GM08714 (cell line): ENCODE measurements around the gene SMARCC2.
"Not testable (repeated sequence)": the region's sequence is repeated elsewhere in the genome, so short reads cannot be mapped to it uniquely, and the experiment has no call there.

ENCODE experiments used
- H3K4me3 ChIP-seq: fragments of 200-500 bp; sonication (Bioruptor generic); 2 replicates; pipeline ENCODE4 v1.5.1; 2014; ENCODE audit warnings: mild to moderate bottlenecking, low read length, inconsistent platforms
- ZNF274 ChIP-seq: IDR thresholded peaks from 2 replicates; pipeline ENCODE4 v1.6.1; 2012; ENCODE audit warnings: mild to moderate bottlenecking, low read depth, low read length

Gene SMARCC2

DNA sequence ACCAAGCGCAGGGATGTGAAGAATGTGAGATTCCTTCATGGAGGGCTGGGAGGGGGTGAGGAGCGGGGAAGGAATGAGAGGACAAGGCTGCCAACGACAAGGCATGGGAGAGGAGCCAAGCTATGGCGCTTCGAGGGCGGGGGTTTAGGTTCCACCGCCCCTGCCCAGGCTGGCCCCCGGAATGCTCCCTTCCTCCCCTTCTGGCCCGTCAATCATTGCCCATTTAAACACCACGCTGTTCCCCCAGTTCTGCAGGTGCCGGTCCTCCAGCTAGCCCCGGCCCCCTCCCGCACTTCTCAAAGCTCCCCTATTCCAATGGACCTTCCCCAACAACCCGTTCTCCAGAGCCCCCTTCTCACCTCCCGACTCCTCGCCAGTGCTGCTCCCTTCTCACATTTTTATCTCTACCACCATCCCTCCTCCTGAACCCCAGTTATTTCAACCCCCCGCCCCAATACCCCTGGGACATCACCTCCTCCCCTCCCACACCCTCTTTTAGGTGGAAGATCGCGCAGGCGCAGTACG, 32.0 kb upstream of the SMARCC2 start:
- no peak for TF ChIP-seq ZNF274
- H3K4me3 ChIP-seq = peak overlapping the region; percentile 73

DNA sequence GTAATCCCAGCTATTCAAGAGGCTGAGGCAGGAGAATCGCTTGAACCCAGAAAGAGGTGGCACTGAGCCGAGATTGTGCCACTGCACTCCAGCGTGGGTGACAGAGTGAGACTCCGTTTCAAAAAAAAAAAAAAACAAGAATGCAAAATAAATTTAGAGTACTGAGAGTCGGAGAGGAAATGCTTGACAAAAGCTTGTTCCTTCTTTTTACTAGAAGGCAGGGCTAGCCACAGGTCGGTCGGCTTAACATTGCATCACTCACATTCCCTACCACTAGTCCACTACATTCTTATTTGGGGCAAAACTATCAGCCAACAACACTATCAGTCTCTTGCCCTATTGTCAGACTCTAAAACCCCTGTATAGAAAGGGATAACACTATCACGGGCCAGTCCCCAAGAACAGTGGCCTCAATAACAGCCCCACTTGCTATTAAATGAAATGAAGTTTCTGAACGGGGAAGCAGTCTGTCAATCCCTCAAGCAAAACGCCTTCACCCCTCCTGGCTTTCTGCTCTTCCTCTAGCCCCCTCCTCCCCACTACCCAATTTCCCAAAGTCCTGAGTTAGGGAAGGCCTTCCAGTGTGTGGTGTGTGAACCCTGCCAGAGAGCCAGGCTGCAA, 31.4 kb upstream of the SMARCC2 start:
- TF ChIP-seq ZNF274 = no peak
- H3K4me3 ChIP-seq = peak overlapping the region; percentile 73

DNA sequence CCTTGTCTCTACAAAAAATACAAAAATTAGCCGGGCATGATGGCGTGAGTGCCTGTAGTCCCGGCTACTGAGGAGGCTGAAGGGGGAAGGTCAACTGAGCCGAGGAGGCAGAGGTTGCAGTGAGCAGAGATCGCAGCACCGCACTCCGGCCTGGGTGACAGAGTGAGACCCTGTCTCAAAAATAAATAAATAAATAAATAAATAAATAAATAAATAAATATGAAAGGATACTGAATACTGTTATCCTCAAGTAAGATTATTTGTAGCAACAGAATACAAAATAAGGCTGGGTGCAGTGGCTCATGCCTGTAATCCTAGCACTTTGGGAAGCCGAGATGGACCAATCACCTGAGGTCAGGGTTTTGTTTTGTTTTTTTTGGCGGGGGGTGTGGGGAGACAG, 30.6 kb upstream of the SMARCC2 start:
- TF ChIP-seq ZNF274 = no peak
- H3K4me3 ChIP-seq = no peak overlapping the region; the same call in 1 of the 2 replicates

DNA sequence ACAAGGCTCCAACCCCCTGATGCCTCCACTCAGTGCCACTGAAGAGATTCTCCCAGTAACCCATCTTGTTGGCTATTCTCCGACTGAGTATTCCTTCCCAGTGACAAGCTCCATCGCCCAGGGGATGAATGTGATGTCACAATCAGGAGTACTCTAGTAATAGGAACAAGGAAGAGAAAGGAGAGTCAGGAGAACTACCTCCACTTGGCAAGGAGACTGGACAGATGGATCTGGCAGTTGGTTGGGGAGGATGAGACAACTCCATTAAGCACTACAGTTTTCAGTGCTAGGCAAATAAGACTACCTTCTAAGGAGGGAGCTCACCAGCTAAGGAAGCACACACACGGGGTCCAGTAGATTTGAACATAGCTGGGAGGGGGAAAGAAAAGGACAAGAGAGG, 27.2 kb upstream of the SMARCC2 start:
- no peak overlapping the region for H3K4me3 ChIP-seq
- no peak for TF ChIP-seq ZNF274

DNA sequence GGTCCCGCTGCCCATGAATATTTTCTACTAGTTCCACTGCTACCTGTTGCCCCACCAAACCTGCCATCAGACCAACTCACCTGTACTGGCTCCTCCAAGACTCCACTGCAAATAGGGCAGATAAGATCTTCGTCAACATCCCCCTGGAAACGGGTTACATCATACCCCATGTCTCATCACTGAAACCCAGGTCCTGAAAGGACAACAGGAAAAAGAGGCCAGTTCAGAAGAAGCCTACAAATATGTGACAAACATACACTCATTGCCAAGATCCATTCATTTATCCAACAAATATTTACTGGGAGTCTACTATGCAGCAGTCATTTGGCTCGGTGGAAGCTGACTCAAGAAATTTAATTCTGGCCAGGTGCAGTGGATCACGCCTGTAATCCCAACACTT, 24.6 kb upstream of the SMARCC2 start:
- no peak overlapping the region for H3K4me3 ChIP-seq
- no peak for TF ChIP-seq ZNF274

DNA sequence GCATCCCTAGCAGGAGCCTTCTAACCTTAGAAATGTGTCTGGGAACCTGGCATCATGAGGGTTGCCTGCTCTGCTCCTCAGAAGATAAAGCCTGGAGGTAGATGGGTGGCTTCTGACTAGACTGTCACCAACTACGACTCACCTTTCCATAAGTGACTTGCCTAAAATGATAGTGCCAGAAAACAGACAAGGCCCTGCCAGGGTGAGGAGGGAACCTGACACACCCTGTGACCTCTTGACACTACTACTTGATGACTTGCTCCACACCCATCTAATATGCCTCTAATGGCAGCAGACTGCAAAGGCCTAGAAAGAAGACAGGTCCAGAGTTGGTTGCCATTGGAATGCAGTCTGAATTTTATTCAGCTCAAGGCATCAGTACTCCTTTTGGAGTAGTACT, 23.1 kb upstream of the SMARCC2 start:
- no peak for TF ChIP-seq ZNF274
- H3K4me3 ChIP-seq = no peak overlapping the region

DNA sequence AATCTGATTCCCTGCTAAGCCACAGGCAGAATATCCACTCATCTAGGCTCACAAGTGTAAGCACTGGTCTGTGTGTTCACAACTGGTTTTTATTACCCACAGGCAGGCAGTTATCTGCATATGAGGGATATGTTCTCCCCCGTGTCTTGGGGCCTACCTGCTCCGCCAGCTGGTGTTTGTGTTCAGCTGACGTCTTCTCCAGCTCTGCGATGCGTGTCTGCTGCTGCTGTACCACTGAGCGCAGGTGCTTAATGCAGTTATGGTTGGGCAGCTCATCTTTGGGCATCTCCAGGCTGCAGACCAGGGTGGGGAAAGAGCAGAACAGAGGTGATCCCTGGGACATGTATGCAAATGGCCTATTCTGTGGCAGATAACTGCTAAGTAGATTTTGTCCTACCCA, 18.7 kb upstream of the SMARCC2 start:
- no peak overlapping the region for H3K4me3 ChIP-seq

DNA sequence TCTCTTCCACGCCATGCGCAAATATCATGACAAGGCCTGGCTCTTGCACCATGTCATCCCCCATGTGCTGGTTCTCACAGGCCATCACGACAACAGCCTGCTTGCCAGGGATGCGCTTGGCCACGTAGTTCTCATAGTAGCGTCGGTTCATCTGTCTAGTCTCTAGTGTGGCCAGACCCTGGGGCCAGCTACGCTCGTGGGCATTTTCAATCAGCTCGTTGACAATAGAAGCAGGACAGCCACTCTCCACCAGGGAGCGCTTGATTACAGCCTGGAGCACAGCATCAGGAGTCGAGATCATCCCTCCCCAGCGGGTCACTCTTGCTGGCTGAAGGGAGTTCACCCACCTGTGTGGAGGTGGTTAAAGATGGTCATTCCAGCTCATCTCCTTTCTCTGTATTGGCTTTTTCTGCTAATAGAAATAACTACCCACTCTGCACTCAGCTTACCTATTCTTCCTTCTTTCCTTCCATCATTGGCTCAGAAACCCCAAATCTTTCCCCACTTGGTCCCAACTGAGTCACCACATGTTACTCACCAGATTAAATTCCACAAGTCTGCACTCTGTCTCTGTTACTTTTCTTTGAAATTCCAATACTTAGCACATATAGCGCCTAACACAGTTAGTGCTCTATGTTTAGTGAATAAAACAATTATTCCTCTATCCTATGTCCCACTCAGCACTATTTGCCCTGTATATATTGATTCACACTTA, 17.3 kb upstream of the SMARCC2 start:
- no peak overlapping the region for H3K4me3 ChIP-seq
- no peak for TF ChIP-seq ZNF274

More for the DNA sequence above, 18.7 kb upstream of the SMARCC2 start:
- no peak for TF ChIP-seq ZNF274

DNA sequence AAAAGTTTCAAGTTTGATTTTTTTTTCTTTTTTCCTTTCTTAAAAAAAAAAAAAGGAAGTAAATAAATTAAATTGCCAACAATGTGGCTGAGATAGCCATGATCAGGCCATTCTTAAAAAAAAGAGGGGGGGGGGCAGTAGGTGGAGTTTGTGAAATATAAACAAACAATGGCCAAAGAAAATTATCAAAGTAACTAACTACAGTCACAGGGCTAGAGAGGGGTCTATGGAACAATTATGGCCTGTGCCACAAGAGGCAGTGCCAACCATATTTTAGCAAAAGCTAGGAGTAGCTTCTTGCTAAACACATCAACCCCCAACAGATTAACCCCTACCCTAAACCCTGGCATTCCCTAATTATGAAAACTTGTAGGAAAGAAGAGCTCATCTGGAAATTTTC, 16.2 kb upstream of the SMARCC2 start:
- TF ChIP-seq ZNF274 = no peak
- no peak overlapping the region for H3K4me3 ChIP-seq

DNA sequence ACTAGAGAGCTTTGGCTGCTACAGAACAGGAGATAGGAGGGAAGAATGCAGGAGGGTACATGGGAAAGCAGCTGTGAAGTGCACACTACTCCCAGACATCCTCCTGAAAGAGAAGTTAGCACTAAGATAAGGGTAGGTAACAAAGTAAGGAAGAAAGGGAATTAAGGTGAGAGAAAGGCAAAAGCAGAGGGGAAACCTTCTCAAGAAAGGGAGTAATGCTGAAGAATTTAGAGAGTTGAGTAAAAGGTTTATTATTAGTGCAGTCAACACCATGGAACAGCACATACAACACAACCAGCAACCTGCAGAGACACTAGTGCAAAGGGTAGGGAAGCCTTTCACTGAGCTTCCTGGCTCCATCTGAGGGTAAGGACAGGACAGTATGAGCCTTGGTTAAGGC, 15.0 kb upstream of the SMARCC2 start:
- no peak for TF ChIP-seq ZNF274
- no peak overlapping the region for H3K4me3 ChIP-seq

DNA sequence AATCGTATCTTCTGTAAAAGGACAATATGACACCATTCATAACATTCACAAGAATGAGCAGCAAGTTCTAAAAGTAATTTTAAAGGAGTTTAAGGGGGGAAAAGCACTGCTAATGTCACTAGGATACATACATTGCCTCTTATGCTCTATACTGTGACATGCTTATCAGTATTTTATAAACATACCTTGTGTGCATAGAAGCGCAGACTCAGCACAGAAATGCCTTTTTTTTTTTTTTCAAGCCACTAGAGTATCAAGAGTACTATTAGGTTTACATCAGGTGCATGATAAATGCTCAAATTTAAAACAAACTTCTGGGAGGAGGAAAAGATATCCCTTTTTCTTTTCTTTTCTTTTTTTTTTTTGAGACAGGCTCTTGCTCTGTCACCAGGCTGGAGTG, 13.6 kb upstream of the SMARCC2 start:
- H3K4me3 ChIP-seq = no peak overlapping the region
- no peak for TF ChIP-seq ZNF274

DNA sequence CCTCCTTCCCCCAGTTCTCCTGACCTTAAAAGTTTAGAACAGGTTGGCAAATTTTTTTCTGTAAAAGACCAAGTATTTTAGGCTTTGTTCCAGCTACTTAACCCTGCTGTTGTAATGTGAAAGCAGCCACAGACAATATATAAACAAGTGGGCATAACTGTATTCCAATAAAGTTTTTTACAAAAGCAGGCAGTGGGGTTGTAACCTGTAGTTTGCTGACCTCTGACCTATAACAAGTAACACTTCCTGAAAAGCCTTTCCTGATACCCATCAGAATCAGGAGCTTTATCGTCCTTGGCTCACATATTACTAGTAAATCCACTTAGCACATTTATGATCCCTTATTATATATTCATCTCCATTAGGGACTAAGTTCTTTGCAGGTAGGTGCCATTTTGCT, 13.1 kb upstream of the SMARCC2 start:
- no peak for TF ChIP-seq ZNF274

DNA sequence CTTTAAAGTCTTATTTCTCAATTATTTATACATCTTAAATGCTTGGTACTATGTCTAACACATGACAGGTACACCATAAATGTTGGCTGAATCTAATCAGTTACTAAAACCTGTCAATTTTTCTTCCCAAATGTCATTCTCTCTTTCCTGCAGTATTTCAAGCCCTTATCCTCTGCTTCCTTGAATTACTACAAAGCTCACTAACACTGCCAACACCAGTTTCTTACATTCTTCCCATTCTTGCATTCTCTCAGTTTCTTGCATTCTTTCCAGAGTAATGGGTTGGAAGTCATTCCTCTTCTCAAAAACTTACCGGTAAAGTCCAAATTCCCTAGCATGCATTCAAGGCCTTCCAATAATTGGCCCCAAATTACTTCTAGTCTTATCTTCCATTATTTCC, 9.6 kb upstream of the SMARCC2 start:
- no peak overlapping the region for H3K4me3 ChIP-seq
- no peak for TF ChIP-seq ZNF274

More for the DNA sequence above, 13.1 kb upstream of the SMARCC2 start:
- H3K4me3 ChIP-seq = no peak overlapping the region

DNA sequence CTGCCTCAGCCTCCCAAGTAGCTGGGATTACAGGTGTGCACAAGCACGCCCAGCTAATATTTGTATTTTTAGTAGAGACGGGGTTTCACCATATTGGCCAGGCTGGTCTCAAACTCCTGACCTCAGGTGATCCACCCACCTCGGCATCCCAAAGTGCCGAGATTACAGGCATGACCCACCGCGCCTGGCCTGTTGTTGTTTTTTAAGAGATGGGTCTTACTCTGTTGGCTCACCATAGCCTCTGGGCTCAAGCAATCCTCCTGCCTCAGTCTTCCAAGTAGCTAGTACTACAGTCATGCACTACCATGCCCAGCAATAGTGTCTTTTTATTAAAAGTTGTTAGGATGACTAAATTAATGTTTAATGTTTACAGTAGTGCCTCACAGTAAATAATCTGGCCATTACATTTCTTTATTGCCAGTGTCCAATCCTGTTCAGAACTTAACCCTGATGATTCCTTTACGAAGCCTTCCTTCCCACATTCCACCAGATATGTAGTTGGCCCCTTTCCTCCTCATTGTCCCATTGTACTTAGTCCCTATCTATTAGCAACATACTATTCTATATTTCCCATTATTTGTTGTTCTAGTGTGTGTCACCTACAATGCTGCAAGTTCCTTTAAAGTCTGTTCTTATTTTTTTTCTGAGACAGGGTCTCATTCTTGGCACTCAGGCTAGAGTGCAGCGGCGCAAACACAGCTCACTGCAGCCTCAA, 8.8 kb upstream of the SMARCC2 start:
- TF ChIP-seq ZNF274 = no peak

DNA sequence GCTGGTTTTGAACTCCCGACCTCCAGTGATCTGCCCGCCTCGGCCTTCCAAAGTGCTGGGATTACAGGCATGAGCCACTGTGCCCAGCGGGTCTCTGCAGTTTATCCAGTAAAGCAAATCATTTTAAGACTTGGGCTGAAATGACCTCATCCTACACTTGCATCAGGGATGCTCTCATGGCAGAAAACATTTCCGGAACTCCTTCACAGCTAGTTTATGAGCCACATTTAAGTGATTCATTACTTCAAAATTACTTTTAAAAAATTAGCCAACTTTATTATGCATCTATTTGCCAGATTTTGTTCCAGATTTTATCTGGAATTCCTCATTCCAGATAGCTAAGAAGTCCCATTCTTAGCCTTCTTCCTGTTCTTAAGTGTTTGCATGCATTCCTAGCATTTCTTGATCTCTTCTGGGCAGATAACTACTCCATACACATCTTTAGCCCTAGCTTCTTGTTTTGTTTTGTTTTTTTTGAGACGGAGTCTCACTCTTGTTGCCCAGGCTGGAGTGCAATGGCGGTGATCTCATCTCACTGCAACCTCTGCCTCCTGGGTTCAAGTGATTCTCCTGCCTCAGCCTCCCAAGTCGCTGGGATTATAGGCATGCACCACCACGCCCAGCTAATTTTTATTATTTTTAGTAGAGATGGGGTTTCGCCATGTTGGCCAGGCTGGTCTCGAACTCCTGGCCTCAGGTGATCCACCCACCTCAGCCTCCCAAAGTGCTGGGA, 7.7 kb upstream of the SMARCC2 start:
- H3K4me3 ChIP-seq = not testable (repeated sequence)

More for the DNA sequence above, 8.8 kb upstream of the SMARCC2 start:
- H3K4me3 ChIP-seq = no peak overlapping the region
